Trophoblast cell (in vitro differentiated cells and primary cell): ENCODE data around the gene SOBP.
A peak's percentile ranks its signal among the peaks of the same experiment; 100 is the strongest.

Experiments
- DNase-seq, 2 donors: peaks; one replicate each; pipeline ENCODE4 v3.0.0-alpha.2; 2016
- H2AFZ ChIP-seq: 2 replicates; pipeline ENCODE4 v1.6.1; 2013; ENCODE audit warnings: low read length, moderate library complexity, mild to moderate bottlenecking; ENCODE audit not compliant: insufficient read depth, poor library complexity
- H2AK5ac ChIP-seq: 2 replicates; pipeline ENCODE4 v1.6.1; 2013; ENCODE audit warnings: mild to moderate bottlenecking, low read length
- H2BK120ac ChIP-seq: 2 replicates; pipeline ENCODE4 v1.6.1; 2013; ENCODE audit warnings: low read length, mild to moderate bottlenecking, moderate library complexity; ENCODE audit not compliant: insufficient read depth, poor library complexity
- H2BK12ac ChIP-seq: 2 replicates; pipeline ENCODE4 v1.6.1; 2013; ENCODE audit warnings: mild to moderate bottlenecking, low read length, moderate library complexity
- H2BK5ac ChIP-seq: 2 replicates; pipeline ENCODE4 v1.6.1; 2013; ENCODE audit warnings: low read length, low read depth, moderate library complexity, mild to moderate bottlenecking; ENCODE audit not compliant: poor library complexity
- H3K14ac ChIP-seq: 2 replicates; pipeline ENCODE4 v1.6.1; 2013; ENCODE audit warnings: mild to moderate bottlenecking, low read length
- H3K18ac ChIP-seq: 2 replicates; pipeline ENCODE4 v1.6.1; 2013; ENCODE audit warnings: mild to moderate bottlenecking, low read length
- H3K23ac ChIP-seq: 2 replicates; pipeline ENCODE4 v1.6.1; 2013; ENCODE audit warnings: low read length
- H3K27ac ChIP-seq: 2 replicates; pipeline ENCODE4 v1.5.1; 2013; ENCODE audit warnings: low read depth, mild to moderate bottlenecking, inconsistent platforms, low read length, moderate library complexity
- H3K27me3 ChIP-seq: 2 replicates; pipeline ENCODE4 v1.6.1; 2013; ENCODE audit warnings: inconsistent platforms, mild to moderate bottlenecking, low read length, moderate library complexity; ENCODE audit not compliant: insufficient read depth
- H3K36me3 ChIP-seq, 2 experiments: 1 replicate in 1 of 2; 2 replicates in 1 of 2; pipeline ENCODE4 v1.6.1; 2013; ENCODE audit warnings: low read length in 2 of 2, mild to moderate bottlenecking in 2 of 2, moderate library complexity in 1 of 2; ENCODE audit not compliant: insufficient read depth in 2 of 2, control insufficient read depth in 1 of 2
- H3K4ac ChIP-seq: 2 replicates; pipeline ENCODE4 v1.6.1; 2013; ENCODE audit warnings: low read depth, mild to moderate bottlenecking, low read length, moderate library complexity
- H3K4me1 ChIP-seq, 2 experiments: 1 replicate in 1 of 2; 2 replicates in 1 of 2; pipeline ENCODE4 v1.6.1; 2013; ENCODE audit warnings: low read length in 2 of 2, mild to moderate bottlenecking in 2 of 2, moderate library complexity in 1 of 2; ENCODE audit not compliant: insufficient read depth in 2 of 2, control insufficient read depth in 1 of 2
- H3K4me2 ChIP-seq: 2 replicates; pipeline ENCODE4 v1.6.1; 2013; ENCODE audit warnings: inconsistent platforms, mild to moderate bottlenecking, low read length, moderate library complexity
- H3K4me3 ChIP-seq: 2 replicates; pipeline ENCODE4 v1.5.1; 2013; ENCODE audit warnings: mild to moderate bottlenecking, low read depth, low read length, inconsistent platforms
- H3K79me1 ChIP-seq: one replicate; pipeline ENCODE4 v1.6.1; 2013; ENCODE audit warnings: low read length
- H3K79me2 ChIP-seq: 2 replicates; pipeline ENCODE4 v1.6.1; 2013; ENCODE audit warnings: low read length, mild to moderate bottlenecking; ENCODE audit not compliant: control insufficient read depth, insufficient read depth, poor library complexity
- H3K9ac ChIP-seq: 2 replicates; pipeline ENCODE4 v1.6.1; 2013; ENCODE audit warnings: mild to moderate bottlenecking, low read length
- H3K9me3 ChIP-seq: 2 replicates; pipeline ENCODE4 v1.6.1; 2013; ENCODE audit warnings: low read depth, mild to moderate bottlenecking, control low read depth, inconsistent platforms, low read length; ENCODE audit not compliant: insufficient read depth
- H4K12ac ChIP-seq: 2 replicates; pipeline ENCODE4 v1.6.1; 2013; ENCODE audit warnings: low read depth, mild to moderate bottlenecking, low read length, moderate library complexity
- H4K8ac ChIP-seq: 2 replicates; pipeline ENCODE4 v1.6.1; 2013; ENCODE audit warnings: low read depth, mild to moderate bottlenecking, low read length, moderate library complexity
- H4K91ac ChIP-seq: one replicate; pipeline ENCODE4 v1.6.1; 2013; ENCODE audit warnings: low read depth, mild to moderate bottlenecking, low read length, moderate library complexity
- WGBS: extraction: QIAGEN DNeasy Blood & Tissue Kit; methylation state at CpG from one replicate; pipeline ENCODE4 v1.1.7; 2013; ENCODE audit warnings: missing lambda C conversion rate; ENCODE audit not compliant: insufficient read length, insufficient coverage; ENCODE audit errors: extremely low coverage; 5-methylcytosine and 5-hydroxymethylcytosine counted together

The SOBP gene

GRCh38 chr6:107653183-107653580, 163.3 kb downstream of the SOBP start:
- Histone ChIP-seq H2BK5ac (no peak overlapping the region), H2AFZ (no peak overlapping the region), H4K8ac (no peak overlapping the region), H3K36me3 (no peaks in the 10 kb centered on the region), H3K4me1 (peaks cover 0 to 4% of the 10 kb centered on the region in 2 experiments), H2BK12ac (no peak overlapping the region), H3K9me3 (peaks cover 1% of the 10 kb centered on the region), H3K23ac (no peak overlapping the region), H3K79me2 (no peaks in the 10 kb centered on the region), H3K18ac (no peak overlapping the region), H3K9ac (no peak overlapping the region), H3K79me1 (no peaks in the 10 kb centered on the region), H3K14ac (no peak overlapping the region), H3K27ac (no peak overlapping the region), H3K4me3 (no peak overlapping the region), H4K12ac (no peak overlapping the region), H3K27me3 (no peaks in the 10 kb centered on the region), H2BK120ac (no peak overlapping the region), H3K4ac (no peak overlapping the region), H3K4me2 (no peak overlapping the region), H4K91ac (no peak overlapping the region), H2AK5ac (no peak overlapping the region)
- peak in 1 of 2 donors; percentile 28 for DNase-seq
- WGBS, result no CpG with 5 or more reads among the region's 10 CpGs

DNA sequence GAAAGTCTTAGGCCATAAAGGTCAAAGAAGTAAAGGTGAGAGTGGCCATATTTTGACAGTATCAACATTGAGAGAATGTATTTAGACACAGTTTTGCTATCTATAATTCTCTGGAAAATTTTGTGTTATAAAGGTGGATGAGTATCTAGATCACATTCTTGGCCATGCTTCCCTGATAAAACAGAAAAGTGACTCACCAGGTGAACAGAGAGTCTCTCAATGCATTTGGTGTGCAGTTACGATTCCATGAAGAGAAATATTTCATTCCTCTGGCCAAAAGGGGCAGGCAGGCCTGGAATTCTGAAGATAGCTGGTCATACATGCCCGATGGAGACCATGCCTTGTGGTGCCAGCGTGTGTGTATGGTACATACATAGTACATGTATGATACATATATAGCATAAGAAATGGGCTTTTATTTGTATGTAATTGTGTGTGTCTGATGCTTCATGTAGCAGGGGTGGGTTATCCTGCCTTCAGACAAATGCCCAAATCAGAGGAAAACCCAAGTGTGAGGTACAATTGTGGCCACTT, 164.0 kb downstream of the SOBP start:
- H4K8ac ChIP-seq, result no peak overlapping the region
- H3K18ac ChIP-seq, result no peak overlapping the region
- DNase-seq, result peak in 1 of 2 donors; percentile 60
- no peak overlapping the region for H3K14ac ChIP-seq
- peaks cover 1% of the 10 kb centered on the region for H3K9me3 ChIP-seq
- H3K79me1 ChIP-seq, result no peaks in the 10 kb centered on the region
- no peak overlapping the region for H2BK12ac ChIP-seq
- H3K9ac ChIP-seq, result no peak overlapping the region
- no peak overlapping the region for H2AK5ac ChIP-seq
- no peak overlapping the region for H3K4ac ChIP-seq
- H3K4me2 ChIP-seq, result no peak overlapping the region
- no peaks in the 10 kb centered on the region for H3K36me3 ChIP-seq
- no peak overlapping the region for H2AFZ ChIP-seq
- no CpG with 5 or more reads among the region's 3 CpGs for WGBS
- no peak overlapping the region for H2BK120ac ChIP-seq
- H4K12ac ChIP-seq, result no peak overlapping the region
- no peaks in the 10 kb centered on the region for H3K79me2 ChIP-seq
- peaks cover 0 to 4% of the 10 kb centered on the region in 2 experiments for H3K4me1 ChIP-seq
- no peak overlapping the region for H4K91ac ChIP-seq
- H3K27me3 ChIP-seq, result no peaks in the 10 kb centered on the region
- H2BK5ac ChIP-seq, result no peak overlapping the region
- H3K23ac ChIP-seq, result no peak overlapping the region
- no peak overlapping the region for H3K4me3 ChIP-seq
- H3K27ac ChIP-seq, result no peak overlapping the region

DNA sequence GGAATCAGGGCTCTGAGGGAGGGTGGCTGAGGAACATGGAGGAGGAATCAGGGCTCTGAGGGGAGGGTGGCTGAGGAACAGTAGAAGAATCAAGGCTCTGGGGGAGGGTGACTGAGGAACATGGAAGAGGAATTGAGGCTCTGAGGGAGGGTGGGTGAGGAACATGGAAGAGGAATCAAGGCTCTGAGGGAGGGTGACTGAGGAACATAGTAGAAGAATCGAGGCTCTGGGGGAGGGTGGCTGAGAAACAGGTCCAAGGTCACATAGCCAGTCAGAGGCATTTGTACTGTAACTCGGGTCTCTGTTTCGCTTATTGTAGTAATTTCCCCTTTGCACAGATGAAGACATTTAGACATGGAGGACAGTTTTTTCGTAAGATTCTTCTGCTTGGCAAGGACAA, 164.8 kb downstream of the SOBP start:
- H3K9me3 ChIP-seq, result peaks cover 1% of the 10 kb centered on the region

GRCh38 chr6:107655245-107655644, 165.3 kb downstream of the SOBP start:
- Histone ChIP-seq H3K79me1 (no peaks in the 10 kb centered on the region), H3K36me3 (no peaks in the 10 kb centered on the region), H2AK5ac (no peak overlapping the region), H4K12ac (no peak overlapping the region), H2BK120ac (no peak overlapping the region), H3K27ac (no peak overlapping the region), H3K4ac (no peak overlapping the region), H2AFZ (no peak overlapping the region), H3K4me2 (no peak overlapping the region), H3K23ac (no peak overlapping the region), H3K18ac (no peak overlapping the region), H3K4me1 (peaks cover 0 to 4% of the 10 kb centered on the region in 2 experiments), H3K14ac (no peak overlapping the region), H3K9ac (no peak overlapping the region), H3K27me3 (no peaks in the 10 kb centered on the region), H2BK12ac (no peak overlapping the region), H3K79me2 (no peaks in the 10 kb centered on the region), H3K4me3 (no peak overlapping the region), H4K91ac (no peak overlapping the region), H3K9me3 (peaks cover 1% of the 10 kb centered on the region), H4K8ac (no peak overlapping the region), H2BK5ac (no peak overlapping the region)
- no peak for DNase-seq
- no CpG with 5 or more reads among the region's 4 CpGs for WGBS

More for the DNA sequence above, 164.8 kb downstream of the SOBP start:
- no peak overlapping the region for H3K4me2 ChIP-seq
- no peak overlapping the region for H4K8ac ChIP-seq
- no peak overlapping the region for H4K12ac ChIP-seq
- H3K79me1 ChIP-seq, result no peaks in the 10 kb centered on the region
- H3K27me3 ChIP-seq, result no peaks in the 10 kb centered on the region
- H2AK5ac ChIP-seq, result no peak overlapping the region
- H3K14ac ChIP-seq, result no peak overlapping the region
- no peak overlapping the region for H3K23ac ChIP-seq
- no peak overlapping the region for H3K9ac ChIP-seq
- DNase-seq, result no peak
- no peak overlapping the region for H3K18ac ChIP-seq
- H3K4me3 ChIP-seq, result no peak overlapping the region
- no peak overlapping the region for H2AFZ ChIP-seq
- no CpG with 5 or more reads among the region's 4 CpGs for WGBS
- H2BK12ac ChIP-seq, result no peak overlapping the region
- no peak overlapping the region for H3K27ac ChIP-seq
- no peak overlapping the region for H2BK5ac ChIP-seq
- H3K4me1 ChIP-seq, result peaks cover 0 to 4% of the 10 kb centered on the region in 2 experiments
- H3K79me2 ChIP-seq, result no peaks in the 10 kb centered on the region
- H3K4ac ChIP-seq, result no peak overlapping the region
- H4K91ac ChIP-seq, result no peak overlapping the region
- no peak overlapping the region for H2BK120ac ChIP-seq
- H3K36me3 ChIP-seq, result no peaks in the 10 kb centered on the region
